Measurements from ENCODE around the gene TRIM15.
"Not testable (repeated sequence)": the region's sequence is repeated elsewhere in the genome, so short reads cannot be mapped to it uniquely, and the experiment has no call there.

The TRIM15 gene

GRCh38 chr6:30162265-30163089, 869 bp upstream of the TRIM15 start:
- DNase-seq (ENCODE audit: low read depth), result no peak

GRCh38 chr6:30163918-30164654, 740 bp downstream of the TRIM15 start:
- no peak for DNase-seq (ENCODE audit: low read depth)

- no peak for DNase-seq (ENCODE audit: low read depth)
These were observed 1.4 kb downstream of the TRIM15 start for GRCh38 chr6:30164714-30165113.

- not testable (repeated sequence) for DNase-seq (ENCODE audit: low read depth)
These were observed 1.9 kb downstream of the TRIM15 start for GRCh38 chr6:30165238-30165637.

- no peak for DNase-seq (ENCODE audit: low read depth)
These were observed 3.8 kb downstream of the TRIM15 start for GRCh38 chr6:30167101-30167500.

- no peak for DNase-seq (ENCODE audit: low read depth)
These were observed 5.4 kb downstream of the TRIM15 start for GRCh38 chr6:30168741-30169140.

GRCh38 chr6:30169658-30170614, 6.6 kb downstream of the TRIM15 start:
- no peak for DNase-seq (ENCODE audit: low read depth)

- DNase-seq (ENCODE audit: low read depth), result no peak
These were observed 8.5 kb downstream of the TRIM15 start for GRCh38 chr6:30171677-30172471.

- DNase-seq (ENCODE audit: low read depth), result no peak
These were observed 9.3 kb downstream of the TRIM15 start for GRCh38 chr6:30172681-30173080.

- no peak for DNase-seq (ENCODE audit: low read depth)
These were observed 12.4 kb downstream of the TRIM15 start for GRCh38 chr6:30175765-30176164.

GRCh38 chr6:30178837-30179236, 15.5 kb downstream of the TRIM15 start:
- DNase-seq (ENCODE audit: low read depth), result no peak

- DNase-seq (ENCODE audit: low read depth), result no peak
These were observed 16.8 kb downstream of the TRIM15 start for GRCh38 chr6:30180145-30180544.

GRCh38 chr6:30184417-30185031, 21.2 kb downstream of the TRIM15 start:
- no peak for DNase-seq (ENCODE audit: low read depth)

GRCh38 chr6:30185846-30186484, 22.6 kb downstream of the TRIM15 start:
- no peak for DNase-seq (ENCODE audit: low read depth)

- DNase-seq (ENCODE audit: low read depth), result no peak
These were observed 25.2 kb downstream of the TRIM15 start for GRCh38 chr6:30188541-30188940.

GRCh38 chr6:30192076-30192475, 28.7 kb downstream of the TRIM15 start:
- no peak for DNase-seq (ENCODE audit: low read depth)

- DNase-seq (ENCODE audit: low read depth), result no peak
These were observed 31.7 kb downstream of the TRIM15 start for GRCh38 chr6:30194797-30195690.

- no peak for DNase-seq (ENCODE audit: low read depth)
These were observed 32.6 kb downstream of the TRIM15 start for GRCh38 chr6:30195951-30196350.

GRCh38 chr6:30196376-30196775, 33.0 kb downstream of the TRIM15 start:
- DNase-seq (ENCODE audit: low read depth), result no peak
